GM12878 (cell line): ENCODE measurements around the gene GMDS. TPM values are rescaled to one million over a fixed set of nuclear protein-coding genes. Genes with fewer than 3 reads are reported as not detected.
A peak's percentile ranks its signal among the peaks of the same experiment; 100 is the strongest.

Source experiments
- ATAC-seq: fragments of 200-7000 bp; cut with Tn5 transposase; 3 replicates; pipeline ENCODE4 v1.9.1; 2020; ENCODE audit warnings: mild to moderate bottlenecking, moderate library complexity
- BruUV-seq: library from RNA; stranded (reverse); fragments of 400-500 nt; replicated peaks from 2 replicates; lab custom pipeline; 2021; lab: Mats Ljungman, UMichigan
- CTCF ChIA-PET: fragments of 300-600 bp; sonication (Branson Sonifier 250); formaldehyde crosslinking; extraction: SDS; loops from one replicate; lab custom pipeline; 2021; ENCODE audit warnings: inconsistent platforms; lab: Yijun Ruan, JAX
- POLR2A ChIA-PET: fragments of 350-600 bp; formaldehyde crosslinking; extraction: SDS; loops from one replicate; lab custom pipeline; 2021; ENCODE audit warnings: inconsistent platforms; lab: Charles Lee
- RAD21 ChIA-PET: fragments of 300-600 bp; sonication (Branson Sonifier 250); formaldehyde crosslinking; loops from one replicate; lab custom pipeline; 2023; ENCODE audit warnings: antibody characterized with exemption; ENCODE audit not compliant: unreplicated experiment; lab: Charles Lee
- SMC1A ChIA-PET: fragments of 300-600 bp; sonication (Branson Sonifier 250); formaldehyde crosslinking; loops from one replicate; lab custom pipeline; 2023; ENCODE audit not compliant: unreplicated experiment, uncharacterized antibody; lab: Charles Lee
- DNase-seq: peaks from one replicate; pipeline ENCODE4 v3.0.0-alpha.2; 2011; ENCODE audit warnings: low read depth, low spot score
- FAIRE-seq: peaks from 3 replicates; lab custom pipeline; 2011; peaks lifted over from hg19 to GRCh38; lab: Jason Lieb, UNC
- H2AFZ ChIP-seq: 2 replicates; pipeline ENCODE4 v1.6.0; 2011; ENCODE audit warnings: low read depth, low read length, control low read depth; ENCODE audit not compliant: control insufficient read depth
- H3K27ac ChIP-seq: 2 replicates; pipeline ENCODE4 v1.5.1; 2011; ENCODE audit warnings: control low read depth; ENCODE audit not compliant: control insufficient read depth, insufficient read depth
- H3K27me3 ChIP-seq, 2 experiments: replicated peaks in 1 of 2; 2 replicates each; pipeline versions ENCODE4 v1.6.0 to v1.6.1; 2011; ENCODE audit warnings: low read length in 1 of 2; ENCODE audit not compliant: control insufficient read depth in 2 of 2, insufficient read depth in 2 of 2
- H3K36me3 ChIP-seq, 2 experiments: 2 replicates each; pipeline ENCODE4 v1.5.1; 2011; ENCODE audit warnings: low read length in 1 of 2; ENCODE audit not compliant: control insufficient read depth in 2 of 2, insufficient read depth in 2 of 2
- H3K4me1 ChIP-seq: 2 replicates; pipeline ENCODE4 v1.6.1; 2011; ENCODE audit warnings: mild to moderate bottlenecking, low read length, moderate library complexity, mixed read lengths; ENCODE audit not compliant: control insufficient read depth, insufficient read depth
- H3K4me2 ChIP-seq: 2 replicates; pipeline ENCODE4 v1.6.0; 2011; ENCODE audit warnings: control low read depth; ENCODE audit not compliant: control insufficient read depth, insufficient read depth
- H3K4me3 ChIP-seq: fragments of 200-600 bp; sonication (generic); 2 replicates; pipeline ENCODE4 v1.5.1; 2016
- H3K79me2 ChIP-seq: 2 replicates; pipeline ENCODE4 v1.6.0; 2011; ENCODE audit warnings: low read length; ENCODE audit not compliant: control insufficient read depth, insufficient read depth
- H3K9ac ChIP-seq: 2 replicates; pipeline ENCODE4 v1.8.0; 2011; ENCODE audit warnings: low read length, control low read depth, mixed read lengths; ENCODE audit not compliant: control insufficient read depth, insufficient read depth
- H3K9me3 ChIP-seq: replicated peaks from 3 replicates; pipeline ENCODE4 v1.5.1; 2011; ENCODE audit warnings: mild to moderate bottlenecking, low read length; ENCODE audit not compliant: control insufficient read depth, insufficient read depth
- H4K20me1 ChIP-seq: 2 replicates; pipeline ENCODE4 v1.6.0; 2011; ENCODE audit not compliant: control insufficient read depth, insufficient read depth
- BACH1 ChIP-seq: fragments of 450-650 bp; IDR thresholded peaks from 2 replicates; pipeline ENCODE4 v1.6.1; 2017; ENCODE audit warnings: mild to moderate bottlenecking, borderline replicate concordance
- CBX3 ChIP-seq: fragments of 200-600 bp; sonication (generic); IDR thresholded peaks from 2 replicates; pipeline ENCODE4 v1.6.1; 2016; ENCODE audit warnings: low read depth, borderline replicate concordance
- E4F1 ChIP-seq: fragments of 450-650 bp; IDR thresholded peaks from 2 replicates; pipeline ENCODE4 v1.6.1; 2018; ENCODE audit warnings: borderline replicate concordance, mild to moderate bottlenecking; ENCODE audit not compliant: partially characterized antibody
- EED ChIP-seq: sonication (generic); IDR thresholded peaks from 2 replicates; pipeline ENCODE4 v1.6.1; 2016; ENCODE audit warnings: antibody characterized with exemption, low read depth
- ESRRA ChIP-seq: IDR thresholded peaks from 2 replicates; pipeline ENCODE4 v1.6.1; 2012; ENCODE audit warnings: mild to moderate bottlenecking, low read length, improper control_type of control experiment
- EZH2 ChIP-seq: IDR thresholded peaks from 2 replicates; pipeline ENCODE4 v1.6.1; 2012; ENCODE audit warnings: low read depth, mild to moderate bottlenecking, control low read depth, inconsistent platforms, low read length, borderline replicate concordance; ENCODE audit not compliant: control insufficient read depth
- NFIC ChIP-seq: IDR thresholded peaks from 2 replicates; pipeline ENCODE4 v1.6.1; 2012; ENCODE audit warnings: low read depth, mild to moderate bottlenecking, inconsistent platforms, low read length, moderate library complexity
- NFXL1 ChIP-seq: fragments of 450-650 bp; IDR thresholded peaks from 2 replicates; pipeline ENCODE4 v1.6.1; 2017; ENCODE audit warnings: antibody characterized with exemption, mild to moderate bottlenecking, borderline replicate concordance
- PML ChIP-seq: IDR thresholded peaks from 2 replicates; pipeline ENCODE4 v1.6.1; 2012; ENCODE audit warnings: low read length, inconsistent platforms
- RAD21 ChIP-seq: IDR thresholded peaks from 2 replicates; pipeline ENCODE4 v1.6.1; 2011; ENCODE audit warnings: mild to moderate bottlenecking, low read depth, low read length, moderate library complexity; ENCODE audit not compliant: insufficient read depth
- RCOR1 ChIP-seq: conservative IDR thresholded peaks from 2 replicates; pipeline ENCODE4 v1.6.1; 2012; ENCODE audit warnings: low read depth, low read length, improper control_type of control experiment
- SREBF2 ChIP-seq: IDR thresholded peaks from 2 replicates; pipeline ENCODE4 v1.6.1; 2012; ENCODE audit warnings: mild to moderate bottlenecking, low read length
- USF1 ChIP-seq: IDR thresholded peaks from 2 replicates; pipeline ENCODE4 v1.6.1; 2011; ENCODE audit warnings: borderline replicate concordance, low read depth, mild to moderate bottlenecking, moderate library complexity, mixed read lengths, low read length; ENCODE audit not compliant: insufficient read depth; ENCODE audit errors: extremely low read length
- ZBTB11 ChIP-seq: fragments of 450-650 bp; formaldehyde crosslinking; IDR thresholded peaks from 2 replicates; pipeline ENCODE4 v1.5.0; 2022; ENCODE audit warnings: mild to moderate bottlenecking, missing genetic modification characterization
- WGBS: methylation state at CpG from one replicate; pipeline ENCODE4 v1.1.6; 2016; ENCODE audit warnings: low lambda C conversion rate; ENCODE audit not compliant: insufficient replicate concordance, insufficient coverage; ENCODE audit errors: missing lambda C conversion rate; 5-methylcytosine and 5-hydroxymethylcytosine counted together
- in situ Hi-C: fragments of 300-500 bp; cut with MboI; formaldehyde crosslinking; loops from 9 replicates; pipeline ENCODE4 v1.14.3; 2018; ENCODE audit warnings: mixed read lengths
- intact Hi-C: fragments of 100-400 bp; cut with micrococcal nuclease; formaldehyde crosslinking; loops from one replicate; pipeline ENCODE4 v1.14.2; 2022; ENCODE audit not compliant: unreplicated experiment
- polyA plus RNA-seq, 11 experiments: library from polyadenylated mRNA; depleted of rRNA in 4 of 11; unstranded in 6 of 11; stranded (reverse) in 5 of 11; fragments of >200 nt; fragmentation: Nextera tagmentation in 4 of 11; fragmentation: Illumina TruSeq in 1 of 11; extraction: Ambion mirVana in 4 of 11; extraction: Trizol in 1 of 11; gene quantifications; 1 replicate in 1 of 11; 2 replicates in 10 of 11; pipeline versions ENCODE4 v1.2.1 to v1.2.3, GENCODE V29; 2011 to 2016; ENCODE audit warnings: inconsistent platforms in 2 of 11, missing spikeins in 2 of 11, low read depth in 1 of 11
- total RNA-seq, 4 experiments: library from RNA; depleted of rRNA in 3 of 4; stranded (reverse); fragments of >200 nt in 3 of 4; fragmentation: Illumina TruSeq in 1 of 4; extraction: Trizol in 1 of 4; gene quantifications; 2 replicates each; pipeline versions ENCODE4 v1.2.1 to v1.2.3, GENCODE V29; 2013 to 2021

The GMDS gene
- total and polyA plus RNA-seq, 10 of the 15 experiments (the other 5 are each of a cell fraction or from before 2014, with no cell fraction given) = 0.61 to 53.8 (median 29.3) TPM

- TF ChIP-seq EZH2 = no peak
- TF ChIP-seq USF1 = no peak
- peak; percentile 51; the same call in 1 of the 2 replicates for TF ChIP-seq EED
- no peak for TF ChIP-seq E4F1
- TF ChIP-seq, all 136 proteins: peak for 5
These were observed 621.2 kb downstream of the GMDS start (continued) for GRCh38 chr6:1624058-1624850.

GRCh38 chr6:1623769-1624057, 621.7 kb downstream of the GMDS start:
- Histone ChIP-seq H3K9ac (no peak overlapping the region), H3K27me3 (peaks cover 4 to 10% of the 10 kb centered on the region in 2 experiments), H3K27ac (no peak overlapping the region), H3K9me3 (no peaks in the 10 kb centered on the region), H3K79me2 (no peaks in the 10 kb centered on the region), H4K20me1 (peaks cover 3% of the 10 kb centered on the region; the same call in 1 of the 2 replicates), H3K4me2 (no peak overlapping the region), H3K36me3 (no peaks in the 10 kb centered on the region), H3K4me3 (peak overlapping the region; percentile 80; the same call in 1 of the 2 replicates), H2AFZ (no peak overlapping the region), H3K4me1 (peaks cover 5% of the 10 kb centered on the region)
- DNase-seq (no peak), ATAC-seq (no peak), FAIRE-seq (no peak)
- ChIA-PET POLR2A (interaction anchor here (0.7 kb wide), 1 partner anchor 100 kb away, joined by 3 read pairs; no protein-coding TSS in a partner anchor), SMC1A (no interaction called here), RAD21 (no interaction called here), CTCF (interaction anchor here (0.7 to 1.8 kb wide), 2 partner anchors 27 to 480 kb away, joined by 3 to 7 read pairs; no protein-coding TSS in a partner anchor)
- in situ Hi-C loops = no loop called here
- intact Hi-C loops = no loop called here
- no peak for TF ChIP-seq SREBF2
- TF ChIP-seq ESRRA = no peak
- no peak for TF ChIP-seq NFIC
- TF ChIP-seq CBX3 = no peak
- no peak for TF ChIP-seq BACH1
- no peak for TF ChIP-seq ZBTB11 (CRISPR knock-in tag)
- no peak for TF ChIP-seq RCOR1
- TF ChIP-seq RAD21 = no peak
- TF ChIP-seq NFXL1 = no peak
- TF ChIP-seq PML = no peak
- BruUV-seq = no TSS peak
- WGBS = 98% methylated on average over 12 of the region's 12 CpGs
